Measurements from ENCODE around the gene ITGA2. TPM values are rescaled to one million over a fixed set of nuclear protein-coding genes. Genes with fewer than 3 reads are reported as not detected.

ITGA2 gene
- total RNA-seq, 1 donor from 2014 or later, result 3.1 TPM

GRCh38 chr5:53126521-53126920 lies 137.4 kb downstream of the ITGA2 start:
- no peaks in the 10 kb centered on the region for H3K36me3 Mint-ChIP-seq (ENCODE audit: low read depth)
- H3K27ac Mint-ChIP-seq, result no peak overlapping the region
- H3K4me3 Mint-ChIP-seq, result no peak overlapping the region
- no peak for DNase-seq (ENCODE audit: low spot score)
- intact Hi-C loops (cut with micrococcal nuclease), result no loop called here
- H3K27me3 Mint-ChIP-seq (ENCODE audit: insufficient read depth), result no peaks in the 10 kb centered on the region
- no peaks in the 10 kb centered on the region for H3K9me3 Mint-ChIP-seq
- no peaks in the 10 kb centered on the region for H3K4me1 Mint-ChIP-seq (ENCODE audit: low read depth)

GRCh38 chr5:53127107-53127506 lies 138.0 kb downstream of the ITGA2 start:
- Mint-ChIP-seq H3K4me3 (no peak overlapping the region), H3K9me3 (no peaks in the 10 kb centered on the region), H3K4me1 (ENCODE audit: low read depth) (no peaks in the 10 kb centered on the region), H3K36me3 (ENCODE audit: low read depth) (no peaks in the 10 kb centered on the region), H3K27ac (no peak overlapping the region), H3K27me3 (ENCODE audit: insufficient read depth) (no peaks in the 10 kb centered on the region)
- DNase-seq (ENCODE audit: low spot score), result no peak
- intact Hi-C loops (cut with micrococcal nuclease), result no loop called here

GRCh38 chr5:53128481-53128880 lies 139.3 kb downstream of the ITGA2 start:
- intact Hi-C loops (cut with micrococcal nuclease), result no loop called here
- no peaks in the 10 kb centered on the region for H3K4me1 Mint-ChIP-seq (ENCODE audit: low read depth)
- H3K27ac Mint-ChIP-seq, result no peak overlapping the region
- no peak overlapping the region for H3K4me3 Mint-ChIP-seq
- no peak for DNase-seq (ENCODE audit: low spot score)
- no peaks in the 10 kb centered on the region for H3K27me3 Mint-ChIP-seq (ENCODE audit: insufficient read depth)
- H3K36me3 Mint-ChIP-seq (ENCODE audit: low read depth), result no peaks in the 10 kb centered on the region
- no peaks in the 10 kb centered on the region for H3K9me3 Mint-ChIP-seq

DNA sequence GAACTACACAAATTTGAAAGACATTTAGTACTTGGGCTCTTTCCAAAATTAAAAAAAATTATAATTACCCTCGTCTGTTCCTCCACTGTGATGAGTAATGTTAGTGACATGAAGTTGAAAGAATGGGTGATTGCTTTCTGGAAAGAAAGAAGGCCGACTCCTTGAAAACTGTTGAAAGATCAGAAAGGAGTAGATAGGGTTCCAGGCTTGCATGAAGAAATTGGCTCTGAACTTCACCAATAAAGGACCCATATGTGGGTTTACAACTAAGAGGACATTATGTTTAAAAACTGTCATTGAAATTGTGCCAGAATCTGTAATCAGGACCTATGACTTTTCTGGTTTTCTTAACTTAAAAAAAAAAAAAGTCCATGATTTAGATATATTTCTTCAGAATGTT lies 141.1 kb downstream of the ITGA2 start:
- Mint-ChIP-seq H3K9me3 (no peaks in the 10 kb centered on the region), H3K4me3 (no peak overlapping the region), H3K36me3 (ENCODE audit: low read depth) (no peaks in the 10 kb centered on the region), H3K27ac (no peak overlapping the region), H3K4me1 (ENCODE audit: low read depth) (no peaks in the 10 kb centered on the region), H3K27me3 (ENCODE audit: insufficient read depth) (no peaks in the 10 kb centered on the region)
- intact Hi-C loops (cut with micrococcal nuclease), result no loop called here
- no peak for DNase-seq (ENCODE audit: low spot score)

DNA sequence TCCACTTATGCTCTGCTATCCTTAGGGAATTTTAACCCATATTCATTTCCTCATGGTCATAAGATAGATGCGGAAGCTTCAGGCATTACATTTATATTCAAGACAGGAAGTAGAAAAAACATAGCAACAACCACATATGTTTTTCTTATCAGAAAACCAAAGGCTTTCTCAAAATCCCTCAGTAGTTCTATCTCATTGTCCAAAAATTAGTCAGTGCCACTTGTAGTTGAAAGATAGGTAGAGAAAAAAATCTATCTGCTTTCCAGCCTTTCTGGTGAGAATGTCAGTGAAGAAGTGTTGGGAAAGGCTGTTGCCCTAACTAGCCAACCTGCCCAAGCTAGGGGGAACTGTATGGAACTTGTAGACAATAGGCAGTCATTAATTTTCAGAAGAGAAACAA lies 143.9 kb downstream of the ITGA2 start:
- Mint-ChIP-seq H3K27ac (no peak overlapping the region), H3K36me3 (ENCODE audit: low read depth) (no peaks in the 10 kb centered on the region), H3K9me3 (no peaks in the 10 kb centered on the region), H3K4me3 (no peak overlapping the region), H3K27me3 (ENCODE audit: insufficient read depth) (no peaks in the 10 kb centered on the region), H3K4me1 (ENCODE audit: low read depth) (no peaks in the 10 kb centered on the region)
- DNase-seq (ENCODE audit: low spot score), result no peak
- intact Hi-C loops (cut with micrococcal nuclease), result no loop called here

Other genes starting within 250 kb of the ITGA2 start
- 2.2 and 2.5 TPM in 2 replicates for gene ITGA1, start 201.4 kb upstream of the ITGA2 start, total RNA-seq
- gene PELO, start 201.4 kb upstream of the ITGA2 start, total RNA-seq, result 19.4 and 20.0 TPM in 2 replicates
- 17.9 and 18.4 TPM in 2 replicates for gene MOCS2, start 120.4 kb downstream of the ITGA2 start, total RNA-seq